Measurements from ENCODE around the gene GALNTL6. TPM values are rescaled to one million over a fixed set of nuclear protein-coding genes. Genes with fewer than 3 reads are reported as not detected.
"Not testable (repeated sequence)": the region's sequence is repeated elsewhere in the genome, so short reads cannot be mapped to it uniquely, and the experiment has no call there.

GALNTL6 gene
- total RNA-seq, 3 donors from 2014 or later: not detected

DNA sequence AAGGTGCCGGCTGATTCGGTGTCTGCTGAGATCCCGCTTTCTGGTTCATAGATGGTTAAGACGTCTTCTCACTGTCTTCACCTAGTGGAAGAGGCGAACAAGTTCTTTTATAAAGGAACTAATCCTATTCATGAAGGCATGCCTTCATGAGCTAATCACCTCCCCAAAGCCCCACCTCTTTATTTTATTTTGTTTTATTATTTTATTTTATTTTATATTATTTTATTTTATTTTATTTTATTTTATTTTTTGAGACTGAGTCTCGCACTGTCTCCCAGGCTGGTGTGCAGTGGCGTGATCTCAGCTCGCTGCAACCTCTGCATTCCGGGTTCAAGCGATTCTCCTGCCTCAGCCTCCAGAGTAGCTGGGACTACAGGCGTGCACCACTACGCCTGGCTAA lies 615.8 kb downstream of the GALNTL6 start:
- not testable (repeated sequence) for H3K4me1 Mint-ChIP-seq (ENCODE audit: low read depth); DNase-seq; ATAC-seq; H3K36me3 Mint-ChIP-seq (ENCODE audit: insufficient read depth); H3K27me3 Mint-ChIP-seq (ENCODE audit: low read depth); H3K4me3 Mint-ChIP-seq
- H3K9me3 Mint-ChIP-seq: peaks cover 10% of the 10 kb centered on the region

DNA sequence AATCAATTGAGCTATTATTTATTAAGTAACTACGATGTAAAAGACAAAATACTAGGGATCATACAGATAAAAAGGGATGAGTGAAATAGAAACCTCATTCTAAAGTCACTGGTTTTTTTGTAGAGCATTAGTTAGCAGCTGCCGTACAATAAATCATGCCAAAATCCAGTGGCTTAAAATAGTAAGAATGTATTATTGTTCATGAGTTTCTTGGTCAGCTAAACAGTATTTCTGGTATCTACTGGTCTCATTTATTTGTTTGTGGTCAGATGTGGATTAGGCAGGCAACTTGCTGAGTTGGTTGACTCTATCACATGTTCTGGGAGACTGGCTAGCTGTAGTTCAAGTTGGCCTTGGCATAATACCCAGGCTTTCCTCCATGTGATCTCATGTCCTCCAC lies 667.3 kb downstream of the GALNTL6 start:
- Mint-ChIP-seq H3K4me3 (no peak overlapping the region), H3K9me3 (peaks cover 16% of the 10 kb centered on the region), H3K36me3 (ENCODE audit: insufficient read depth) (no peaks in the 10 kb centered on the region), H3K27me3 (ENCODE audit: low read depth) (no peaks in the 10 kb centered on the region), H3K4me1 (ENCODE audit: low read depth) (no peaks in the 10 kb centered on the region)
- no peak for ATAC-seq
- no peak for DNase-seq

DNA sequence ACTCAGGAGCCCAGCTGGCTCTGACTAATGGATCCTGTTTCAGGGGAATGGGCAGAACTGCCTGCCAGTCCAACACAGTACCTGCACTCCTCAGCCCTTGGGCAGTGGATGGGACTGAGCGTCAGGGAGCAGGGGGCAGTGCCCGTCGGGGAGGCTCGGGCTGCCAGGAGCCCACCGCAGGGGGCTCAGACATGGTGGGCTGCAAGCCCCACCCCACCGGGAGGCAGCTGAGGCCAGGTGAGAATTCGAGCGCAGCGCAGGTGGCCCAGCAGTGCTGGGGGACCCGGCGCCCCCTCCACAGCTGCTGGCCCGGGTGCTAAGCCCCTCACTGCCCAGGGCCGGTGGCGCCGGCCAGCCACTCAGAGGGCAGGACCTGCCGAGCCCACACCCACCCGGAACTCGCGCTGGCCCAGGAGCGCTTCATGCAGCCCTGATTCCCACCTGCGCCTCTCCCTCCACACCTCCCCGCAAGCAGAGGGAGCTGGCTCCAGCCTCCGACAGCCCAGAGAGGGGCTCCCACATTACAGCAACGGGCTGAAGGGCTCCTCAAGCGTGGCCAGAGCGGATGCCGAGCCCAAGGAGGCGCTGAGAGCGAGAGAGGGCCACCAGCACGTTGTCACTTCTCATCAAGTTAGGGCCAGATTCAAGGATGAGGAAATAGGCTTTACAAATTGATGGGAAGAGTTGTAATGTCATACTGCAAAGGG lies 668.8 kb downstream of the GALNTL6 start:
- H3K4me3 Mint-ChIP-seq: no peak overlapping the region
- no peaks in the 10 kb centered on the region for H3K36me3 Mint-ChIP-seq (ENCODE audit: insufficient read depth)
- H3K4me1 Mint-ChIP-seq (ENCODE audit: low read depth): no peaks in the 10 kb centered on the region
- DNase-seq: no peak
- H3K27me3 Mint-ChIP-seq (ENCODE audit: low read depth): no peaks in the 10 kb centered on the region
- peaks cover 22% of the 10 kb centered on the region for H3K9me3 Mint-ChIP-seq
- ATAC-seq: no peak

DNA sequence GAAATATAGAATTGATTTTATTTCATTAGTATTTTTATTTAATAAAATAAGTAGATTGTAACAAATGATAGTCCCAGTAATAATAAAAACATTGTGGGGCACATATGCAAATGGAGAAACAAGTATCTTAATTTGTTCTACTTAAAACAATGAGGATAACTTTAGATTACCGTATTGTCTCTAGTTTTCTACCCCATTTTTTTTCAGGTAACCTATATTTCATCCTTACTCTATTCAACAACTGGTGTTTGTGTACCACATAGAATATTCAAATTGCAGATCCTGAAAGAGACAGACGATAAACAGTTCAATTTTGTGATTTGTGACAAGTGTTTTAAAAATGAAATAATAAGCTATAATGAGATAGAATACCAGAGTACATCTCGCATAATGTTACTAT lies 671.8 kb downstream of the GALNTL6 start:
- DNase-seq (no peak), ATAC-seq (no peak)
- no peaks in the 10 kb centered on the region for H3K27me3 Mint-ChIP-seq (ENCODE audit: low read depth)
- H3K4me3 Mint-ChIP-seq: no peak overlapping the region
- H3K4me1 Mint-ChIP-seq (ENCODE audit: low read depth): no peaks in the 10 kb centered on the region
- peaks cover 13% of the 10 kb centered on the region for H3K9me3 Mint-ChIP-seq
- no peaks in the 10 kb centered on the region for H3K36me3 Mint-ChIP-seq (ENCODE audit: insufficient read depth)

DNA sequence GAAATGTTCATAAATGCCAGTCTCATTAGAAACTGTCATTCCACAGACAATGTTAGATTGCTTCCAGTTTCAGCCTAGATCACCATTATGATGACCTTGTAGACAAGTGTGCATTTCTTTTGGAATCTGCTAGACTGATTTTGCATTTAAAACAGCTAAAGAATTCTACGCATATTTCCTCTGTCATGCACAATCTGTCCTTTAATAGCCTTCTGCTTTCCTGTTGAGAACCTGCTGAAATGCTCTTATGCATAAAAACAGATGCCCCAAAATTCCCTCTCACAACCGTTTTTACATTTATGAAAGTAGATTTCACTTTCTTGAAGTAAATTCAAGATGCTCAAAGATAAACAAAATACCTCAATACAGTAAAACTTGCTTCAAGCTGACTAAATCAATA lies 673.3 kb downstream of the GALNTL6 start:
- Mint-ChIP-seq H3K9me3 (peaks cover 8% of the 10 kb centered on the region), H3K27me3 (ENCODE audit: low read depth) (no peaks in the 10 kb centered on the region), H3K36me3 (ENCODE audit: insufficient read depth) (no peaks in the 10 kb centered on the region), H3K4me1 (ENCODE audit: low read depth) (no peaks in the 10 kb centered on the region), H3K4me3 (no peak overlapping the region)
- ATAC-seq (no peak), DNase-seq (no peak)

DNA sequence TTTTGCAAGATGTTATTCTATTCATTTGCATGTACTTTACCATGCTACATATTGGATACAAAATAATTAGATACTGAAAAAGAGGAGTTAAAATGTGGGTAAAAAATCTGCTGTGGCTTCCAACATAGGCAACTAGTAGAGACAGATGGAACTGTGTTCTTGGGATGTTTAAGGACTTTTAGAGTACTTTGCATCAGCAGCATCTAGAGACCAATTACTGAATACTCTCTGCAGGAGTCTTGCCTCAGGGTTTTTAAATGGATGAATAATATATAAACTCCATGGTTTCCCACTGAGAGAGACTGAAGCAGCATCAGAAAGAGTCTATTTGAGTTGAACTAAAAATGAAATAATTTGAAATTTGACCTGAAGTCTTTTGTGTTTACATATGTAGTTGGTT lies 676.7 kb downstream of the GALNTL6 start:
- no peaks in the 10 kb centered on the region for H3K36me3 Mint-ChIP-seq (ENCODE audit: insufficient read depth)
- no peak for ATAC-seq
- DNase-seq: no peak
- H3K4me3 Mint-ChIP-seq: no peak overlapping the region
- H3K27me3 Mint-ChIP-seq (ENCODE audit: low read depth): no peaks in the 10 kb centered on the region
- H3K9me3 Mint-ChIP-seq: peaks cover 6% of the 10 kb centered on the region
- no peaks in the 10 kb centered on the region for H3K4me1 Mint-ChIP-seq (ENCODE audit: low read depth)

DNA sequence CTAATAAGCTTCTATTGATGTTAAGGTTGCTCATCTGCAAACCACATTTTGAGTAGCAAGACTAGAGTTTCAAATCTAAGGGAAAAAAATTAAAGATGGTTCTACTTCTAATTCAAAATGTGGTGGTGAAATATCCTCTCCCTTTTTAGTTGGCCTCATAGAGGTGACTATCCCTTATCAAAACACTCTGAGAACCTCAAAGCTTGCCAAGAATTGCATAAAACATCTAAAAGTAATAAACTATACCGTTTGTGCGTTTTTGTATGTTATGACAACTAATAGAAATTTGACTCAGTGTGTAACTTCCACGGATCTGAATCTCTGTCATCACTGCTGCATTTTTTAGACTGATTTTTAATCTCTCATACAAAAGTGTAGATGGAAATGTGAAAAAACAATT lies 682.6 kb downstream of the GALNTL6 start:
- Mint-ChIP-seq H3K4me3 (no peak overlapping the region), H3K36me3 (ENCODE audit: insufficient read depth) (no peaks in the 10 kb centered on the region), H3K9me3 (no peaks in the 10 kb centered on the region), H3K27me3 (ENCODE audit: low read depth) (no peaks in the 10 kb centered on the region), H3K4me1 (ENCODE audit: low read depth) (no peaks in the 10 kb centered on the region)
- ATAC-seq (no peak), DNase-seq (no peak)

DNA sequence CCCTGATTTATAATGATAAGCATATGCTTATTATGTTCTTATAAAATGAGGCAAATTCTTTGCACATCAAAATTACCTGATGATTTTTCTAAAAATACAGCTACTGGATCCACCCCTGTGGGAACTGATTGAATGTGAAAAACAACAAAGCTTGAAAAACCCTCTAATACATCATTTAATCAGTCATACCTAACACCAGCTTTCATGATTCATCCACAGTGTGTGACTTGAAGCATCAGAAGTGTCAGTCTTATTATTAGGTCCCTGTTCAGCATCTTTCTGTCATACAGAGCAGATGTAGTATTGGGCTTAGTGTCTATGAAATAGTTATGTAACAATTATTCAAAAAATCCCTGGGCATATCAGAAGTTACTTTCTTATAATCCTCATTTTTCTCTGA lies 684.1 kb downstream of the GALNTL6 start:
- Mint-ChIP-seq H3K9me3 (no peaks in the 10 kb centered on the region), H3K36me3 (ENCODE audit: insufficient read depth) (no peaks in the 10 kb centered on the region), H3K27me3 (ENCODE audit: low read depth) (no peaks in the 10 kb centered on the region), H3K4me3 (no peak overlapping the region), H3K4me1 (ENCODE audit: low read depth) (no peaks in the 10 kb centered on the region)
- ATAC-seq (no peak), DNase-seq (no peak)

DNA sequence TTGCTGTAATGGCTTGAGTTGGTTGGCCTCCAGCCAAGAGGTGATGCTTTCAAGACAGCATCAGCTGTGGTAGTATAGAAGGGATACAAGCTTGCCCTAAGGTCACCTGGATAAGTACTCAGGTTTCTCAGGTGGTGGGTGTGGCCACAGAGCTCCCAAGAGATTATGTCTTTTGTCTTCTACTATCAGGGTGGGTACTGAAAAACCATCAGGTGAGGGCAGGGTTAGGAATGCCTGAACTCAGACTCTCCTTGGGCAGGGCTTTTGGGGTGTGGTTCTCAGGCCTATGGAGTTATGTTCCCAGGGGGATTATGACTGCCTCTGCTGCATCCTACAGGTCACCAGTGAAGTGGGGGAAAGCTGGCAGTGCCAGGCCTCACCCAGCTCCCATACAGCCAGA lies 700.8 kb downstream of the GALNTL6 start:
- Mint-ChIP-seq H3K36me3 (ENCODE audit: insufficient read depth) (no peaks in the 10 kb centered on the region), H3K4me1 (ENCODE audit: low read depth) (no peaks in the 10 kb centered on the region), H3K4me3 (no peak overlapping the region), H3K27me3 (ENCODE audit: low read depth) (no peaks in the 10 kb centered on the region), H3K9me3 (peaks cover 9% of the 10 kb centered on the region)
- ATAC-seq (no peak), DNase-seq (no peak)

DNA sequence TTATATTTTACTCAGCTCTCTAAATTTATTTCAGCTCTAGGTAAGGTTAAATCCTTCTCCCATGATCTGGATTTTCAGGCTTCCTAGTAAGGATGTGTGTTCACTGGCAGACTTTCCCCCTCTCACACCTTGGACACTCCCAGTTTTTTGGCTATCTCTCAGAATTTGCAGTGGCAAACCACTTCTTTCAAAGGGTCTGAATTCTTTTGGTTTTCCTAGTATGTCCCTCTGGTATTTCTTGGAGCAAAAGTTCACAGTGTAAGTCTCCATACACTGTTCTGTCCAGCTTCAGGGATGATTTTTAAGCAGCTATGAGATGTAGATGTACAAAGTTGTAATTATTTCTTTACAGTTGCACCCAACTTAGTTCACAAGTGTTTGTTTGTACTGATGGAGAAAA lies 701.6 kb downstream of the GALNTL6 start:
- Mint-ChIP-seq H3K4me1 (ENCODE audit: low read depth) (no peaks in the 10 kb centered on the region), H3K27me3 (ENCODE audit: low read depth) (no peaks in the 10 kb centered on the region), H3K36me3 (ENCODE audit: insufficient read depth) (no peaks in the 10 kb centered on the region), H3K9me3 (peaks cover 9% of the 10 kb centered on the region), H3K4me3 (no peak overlapping the region)
- DNase-seq: no peak
- no peak for ATAC-seq

DNA sequence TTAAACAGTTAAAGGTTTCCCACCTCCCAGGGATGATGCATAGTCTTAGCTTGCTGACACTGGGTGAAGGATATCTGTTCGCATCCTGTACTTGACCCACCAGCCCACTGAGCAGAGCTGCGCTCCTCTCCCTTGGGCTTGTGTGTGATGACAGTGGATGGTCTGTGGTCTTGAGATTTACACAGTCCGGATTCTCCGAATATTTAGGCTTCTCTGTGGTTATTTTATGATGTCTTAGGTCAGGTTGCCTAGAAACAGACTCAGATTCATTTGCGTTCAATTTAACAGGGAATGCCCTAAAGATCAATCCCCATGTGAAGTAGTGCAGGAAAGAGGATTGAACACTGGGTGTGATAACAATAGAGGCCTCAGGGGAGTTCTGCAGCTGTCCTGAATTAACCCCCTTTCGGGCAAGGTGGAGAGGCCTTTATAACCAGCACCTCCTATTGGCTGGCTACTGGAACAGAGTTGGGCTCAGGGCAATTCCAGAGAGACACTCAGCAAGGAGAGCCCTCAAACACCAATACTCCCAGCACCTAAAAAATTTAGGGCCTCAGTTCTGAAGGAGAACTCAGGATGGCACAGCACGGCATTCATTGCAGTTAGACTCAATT lies 702.2 kb downstream of the GALNTL6 start:
- H3K36me3 Mint-ChIP-seq (ENCODE audit: insufficient read depth): no peaks in the 10 kb centered on the region
- DNase-seq: no peak
- H3K9me3 Mint-ChIP-seq: peaks cover 9% of the 10 kb centered on the region
- H3K4me3 Mint-ChIP-seq: no peak overlapping the region
- ATAC-seq: no peak
- H3K27me3 Mint-ChIP-seq (ENCODE audit: low read depth): no peaks in the 10 kb centered on the region
- no peaks in the 10 kb centered on the region for H3K4me1 Mint-ChIP-seq (ENCODE audit: low read depth)

DNA sequence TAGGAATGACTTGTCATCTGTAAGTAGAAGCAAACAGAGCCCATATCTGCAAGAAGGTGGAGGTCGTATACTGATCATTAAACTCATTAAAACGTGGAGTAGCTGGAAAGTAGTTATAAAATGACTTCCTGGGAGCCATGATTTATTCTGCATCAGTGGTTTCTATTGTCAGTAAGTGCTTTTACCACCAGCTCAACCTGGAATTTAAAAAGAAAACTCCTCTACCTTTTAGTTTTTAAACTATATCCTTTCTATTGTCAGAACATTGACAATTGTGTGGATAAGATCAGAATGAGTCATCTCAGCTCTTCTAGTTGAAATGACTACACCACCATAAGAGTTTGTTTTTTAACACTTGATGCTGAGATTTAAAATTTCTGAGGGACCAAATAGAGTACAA lies 704.2 kb downstream of the GALNTL6 start:
- no peak for DNase-seq
- H3K4me1 Mint-ChIP-seq (ENCODE audit: low read depth): no peaks in the 10 kb centered on the region
- H3K4me3 Mint-ChIP-seq: no peak overlapping the region
- ATAC-seq: no peak
- H3K9me3 Mint-ChIP-seq: peaks cover 9% of the 10 kb centered on the region
- no peaks in the 10 kb centered on the region for H3K27me3 Mint-ChIP-seq (ENCODE audit: low read depth)
- no peaks in the 10 kb centered on the region for H3K36me3 Mint-ChIP-seq (ENCODE audit: insufficient read depth)

DNA sequence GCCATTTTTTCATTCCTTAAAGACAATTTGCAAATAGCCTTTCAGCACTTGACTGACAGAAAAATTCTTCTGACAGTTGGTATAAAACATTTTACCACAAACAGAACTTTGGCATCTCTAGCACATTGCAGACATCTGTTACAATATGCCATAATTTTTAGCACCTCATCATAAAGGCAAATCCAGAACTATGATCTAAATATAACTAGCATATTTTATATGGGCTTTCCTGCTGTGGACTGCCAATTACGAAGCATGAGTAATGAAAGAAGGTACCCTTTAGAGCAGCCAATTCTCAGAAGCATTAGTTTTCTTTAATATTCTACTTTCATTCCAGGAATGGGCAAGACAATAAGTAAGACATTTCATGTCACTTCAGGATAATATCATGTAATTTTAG lies 708.0 kb downstream of the GALNTL6 start:
- H3K9me3 Mint-ChIP-seq: peaks cover 3% of the 10 kb centered on the region
- ATAC-seq: no peak
- no peak overlapping the region for H3K4me3 Mint-ChIP-seq
- no peaks in the 10 kb centered on the region for H3K27me3 Mint-ChIP-seq (ENCODE audit: low read depth)
- no peaks in the 10 kb centered on the region for H3K36me3 Mint-ChIP-seq (ENCODE audit: insufficient read depth)
- no peaks in the 10 kb centered on the region for H3K4me1 Mint-ChIP-seq (ENCODE audit: low read depth)
- no peak for DNase-seq

DNA sequence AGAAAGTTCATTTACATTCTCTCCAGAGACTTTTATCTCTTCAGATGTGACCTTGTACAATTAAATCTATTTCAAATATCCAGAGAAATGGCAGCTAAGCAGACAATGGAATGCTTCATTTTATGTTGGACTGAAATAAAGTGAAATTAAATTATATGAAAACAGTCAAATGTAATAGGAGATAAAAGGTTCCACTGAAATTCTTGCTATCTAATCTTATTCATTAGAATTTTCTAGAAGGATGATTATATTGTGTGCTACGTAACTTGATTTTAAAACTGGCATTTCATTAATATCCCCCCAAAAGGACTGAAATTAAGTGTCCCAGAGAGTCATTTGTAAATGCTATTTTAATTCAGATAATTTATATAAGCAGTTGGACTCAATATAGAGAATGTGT lies 708.5 kb downstream of the GALNTL6 start:
- ATAC-seq: no peak
- Mint-ChIP-seq H3K36me3 (ENCODE audit: insufficient read depth) (no peaks in the 10 kb centered on the region), H3K9me3 (peaks cover 2% of the 10 kb centered on the region), H3K4me3 (no peak overlapping the region), H3K27me3 (ENCODE audit: low read depth) (no peaks in the 10 kb centered on the region), H3K4me1 (ENCODE audit: low read depth) (no peaks in the 10 kb centered on the region)
- DNase-seq: no peak

DNA sequence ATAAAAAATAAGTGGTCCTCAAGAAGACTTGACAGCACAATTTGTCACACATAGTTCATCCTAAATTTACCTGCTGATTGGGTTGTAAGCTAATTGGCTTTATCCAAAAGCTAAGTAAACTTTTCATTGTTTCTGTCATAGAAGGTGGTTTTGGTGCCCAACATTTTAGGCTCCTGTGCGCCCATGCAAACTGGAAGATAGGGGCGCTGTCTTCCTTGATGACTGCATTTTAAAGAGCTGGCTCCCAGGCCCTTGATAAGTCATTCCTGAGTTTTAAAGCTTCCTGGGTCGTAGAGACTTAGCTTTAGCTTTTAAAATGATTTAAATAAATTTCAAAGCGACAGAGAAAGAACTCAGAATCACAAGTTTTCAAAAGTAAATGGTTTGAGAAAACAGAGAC lies 730.0 kb downstream of the GALNTL6 start:
- no peak for DNase-seq
- H3K27me3 Mint-ChIP-seq (ENCODE audit: low read depth): no peaks in the 10 kb centered on the region
- H3K4me3 Mint-ChIP-seq: no peak overlapping the region
- ATAC-seq: no peak
- H3K4me1 Mint-ChIP-seq (ENCODE audit: low read depth): no peaks in the 10 kb centered on the region
- H3K36me3 Mint-ChIP-seq (ENCODE audit: insufficient read depth): no peaks in the 10 kb centered on the region
- no peaks in the 10 kb centered on the region for H3K9me3 Mint-ChIP-seq

Measured in activated T-cell treated with anti-CD3 and anti-CD28 coated beads, Interleukin-2, amount 50 U/mL, for 4 hours (primary cell).